Liver (tissue), 9 donors: ENCODE results near the gene SMAD7. TPM values are rescaled to one million over a fixed set of nuclear protein-coding genes. Genes with fewer than 3 reads are reported as not detected.

Source experiments
- DNase-seq: peaks from one replicate; pipeline ENCODE4 v3.0.0-alpha.2; 2017; ENCODE audit warnings: low spot score
- H3K27ac ChIP-seq, 2 donors: one replicate each; pipeline ENCODE4 v1.7.0; 2013; ENCODE audit warnings: inconsistent platforms in 2 of 2, low read length in 2 of 2, control low read depth in 1 of 2, low read depth in 1 of 2, mild to moderate bottlenecking in 1 of 2
- H3K27me3 ChIP-seq, 4 donors: one replicate each; pipeline versions ENCODE4 v1.6.1 to v1.7.0; 2013; ENCODE audit warnings: low read length in 3 of 4, inconsistent platforms in 1 of 4, mild to moderate bottlenecking in 1 of 4, moderate library complexity in 1 of 4; ENCODE audit not compliant: control insufficient read depth in 4 of 4, insufficient read depth in 4 of 4
- H3K36me3 ChIP-seq, 4 donors: one replicate each; pipeline versions ENCODE4 v1.6.1 to v1.7.0; 2013; ENCODE audit warnings: low read length in 3 of 4, mild to moderate bottlenecking in 3 of 4, low read depth in 1 of 4, moderate library complexity in 1 of 4; ENCODE audit not compliant: control insufficient read depth in 4 of 4, insufficient read depth in 3 of 4
- H3K4me1 ChIP-seq, 4 donors: one replicate each; pipeline versions ENCODE4 v1.6.1 to v1.7.0; 2013; ENCODE audit warnings: low read length in 3 of 4, mild to moderate bottlenecking in 3 of 4, moderate library complexity in 1 of 4; ENCODE audit not compliant: control insufficient read depth in 4 of 4, insufficient read depth in 4 of 4
- H3K4me3 ChIP-seq, 3 donors: one replicate each; pipeline versions ENCODE4 v1.6.1 to v1.7.0; 2013; ENCODE audit warnings: low read length in 3 of 3, control low read depth in 1 of 3, low read depth in 1 of 3, mild to moderate bottlenecking in 1 of 3
- H3K9ac ChIP-seq, 2 donors: one replicate each; pipeline ENCODE4 v1.7.0; 2013; ENCODE audit warnings: low read length in 2 of 2, mild to moderate bottlenecking in 2 of 2, moderate library complexity in 2 of 2, control low read depth in 1 of 2, low read depth in 1 of 2
- H3K9me3 ChIP-seq, 4 donors: one replicate each; pipeline versions ENCODE4 v1.6.1 to v1.7.0; 2013; ENCODE audit warnings: low read length in 3 of 4; ENCODE audit not compliant: control insufficient read depth in 4 of 4
- ATF3 ChIP-seq: IDR thresholded peaks from 2 replicates; pipeline ENCODE4 v1.6.1; 2016; ENCODE audit warnings: antibody characterized with exemption
- CTCF ChIP-seq: fragments of 150-350 bp; IDR thresholded peaks from 2 replicates; pipeline ENCODE4 v1.5.1; 2017; ENCODE audit warnings: improper control_type of control experiment, low read depth, low read length; ENCODE audit not compliant: missing input control
- EGR1 ChIP-seq, 2 donors: IDR thresholded peaks; 2 replicates each; pipeline ENCODE4 v1.6.1; 2016 to 2018; ENCODE audit warnings: antibody characterized with exemption in 2 of 2, low read depth in 2 of 2
- FOXA1 ChIP-seq: IDR thresholded peaks from 2 replicates; pipeline ENCODE4 v1.6.1; 2016; ENCODE audit warnings: antibody characterized with exemption
- FOXA2 ChIP-seq: IDR thresholded peaks from 2 replicates; pipeline ENCODE4 v1.6.1; 2016; ENCODE audit warnings: antibody characterized with exemption
- GABPA ChIP-seq, 2 donors: IDR thresholded peaks in 1 of 2; conservative IDR thresholded peaks in 1 of 2; 2 replicates each; pipeline ENCODE4 v1.6.1; 2016; ENCODE audit warnings: antibody characterized with exemption in 2 of 2, mild to moderate bottlenecking in 1 of 2, moderate library complexity in 1 of 2
- HNF4A ChIP-seq, 2 donors: conservative IDR thresholded peaks; 2 replicates each; pipeline ENCODE4 v1.6.1; 2016; ENCODE audit warnings: antibody characterized with exemption in 2 of 2, mild to moderate bottlenecking in 2 of 2
- HNF4G ChIP-seq: IDR thresholded peaks from 2 replicates; pipeline ENCODE4 v1.6.1; 2016; ENCODE audit warnings: antibody characterized with exemption
- JUND ChIP-seq, 2 donors: IDR thresholded peaks; 2 replicates each; pipeline ENCODE4 v1.6.1; 2016; ENCODE audit warnings: antibody characterized with exemption in 2 of 2
- MAX ChIP-seq: IDR thresholded peaks from 2 replicates; pipeline ENCODE4 v1.6.1; 2016; ENCODE audit warnings: antibody characterized with exemption
- NR2F2 ChIP-seq: IDR thresholded peaks from 2 replicates; pipeline ENCODE4 v1.6.1; 2016; ENCODE audit warnings: antibody characterized with exemption
- RAD21 ChIP-seq, 2 donors: IDR thresholded peaks; 2 replicates each; pipeline ENCODE4 v1.6.1; 2016; ENCODE audit warnings: antibody characterized with exemption in 2 of 2, mild to moderate bottlenecking in 2 of 2
- REST ChIP-seq: IDR thresholded peaks from 2 replicates; pipeline ENCODE4 v1.6.1; 2016; ENCODE audit warnings: antibody characterized with exemption, mild to moderate bottlenecking
- RXRA ChIP-seq, 2 donors: IDR thresholded peaks; 2 replicates each; pipeline ENCODE4 v1.6.1; 2017 to 2018; ENCODE audit warnings: antibody characterized with exemption in 2 of 2, mild to moderate bottlenecking in 1 of 2
- SP1 ChIP-seq: IDR thresholded peaks from 2 replicates; pipeline ENCODE4 v1.6.1; 2018; ENCODE audit warnings: antibody characterized with exemption, mild to moderate bottlenecking
- YY1 ChIP-seq: IDR thresholded peaks from 2 replicates; pipeline ENCODE4 v1.6.1; 2016; ENCODE audit warnings: antibody characterized with exemption, mild to moderate bottlenecking
- ZBTB33 ChIP-seq: IDR thresholded peaks from 2 replicates; pipeline ENCODE4 v1.6.1; 2016; ENCODE audit warnings: antibody characterized with exemption
- WGBS: extraction: QIAGEN DNeasy Blood & Tissue Kit; methylation state at CpG from one replicate; pipeline ENCODE4 v1.1.7; 2013; 5-methylcytosine and 5-hydroxymethylcytosine counted together
- polyA plus RNA-seq, 2 donors: library from polyadenylated mRNA; stranded (reverse) in 1 of 2; unstranded in 1 of 2; fragments of 200-250 nt in 1 of 2; fragments of >200 nt in 1 of 2; fragmentation: Nextera tagmentation in 1 of 2; extraction: Ambion mirVana in 1 of 2; gene quantifications; one replicate each; pipeline versions ENCODE4 v1.2.1 to v1.2.3, GENCODE V29; 2013 to 2015
- total RNA-seq, 2 donors: library from RNA; depleted of rRNA; stranded (reverse); fragments of >200 nt; gene quantifications; one replicate each; pipeline ENCODE4 v1.2.3, GENCODE V29; 2014
- donor health status: healthy.
- donor health status: healthy.
- donor health status: healthy.
- donor health status: healthy.
- donor health status: healthy.

The SMAD7 gene
- total and polyA plus RNA-seq, 4 donors: 3.2 to 11.8 (median 10.1) TPM

GRCh38 chr18:48975120-48975816 is 24.5 kb upstream of the SMAD7 start:
- peak; percentile 43 for DNase-seq
- no peak for TF ChIP-seq ZBTB33
- no peak for TF ChIP-seq CTCF
- TF ChIP-seq REST: no peak
- no peak for TF ChIP-seq YY1
- no peak for TF ChIP-seq FOXA1
- no peak for TF ChIP-seq MAX
- no peak for TF ChIP-seq ATF3
- no peak for TF ChIP-seq HNF4G
- peak in 1 of 2 donors; percentile 16 for TF ChIP-seq HNF4A (conservative IDR thresholded peaks at IDR 0.05)
- no peak for TF ChIP-seq GABPA (IDR thresholded peaks at IDR 0.05 in 1 of 2, conservative IDR thresholded peaks at IDR 0.05 in 1 of 2)
- peak in 1 of 2 donors; percentile 76 for TF ChIP-seq EGR1 (IDR thresholded peaks at IDR 0.05; ENCODE audit: low read depth in 2 of 2)
- Histone ChIP-seq H3K27ac (peak overlapping the region; percentile 71 to 76), H3K36me3 (no peaks in the 10 kb centered on the region), H3K4me3 (peak overlapping the region; percentile 54 to 82 (median 73)), H3K9me3 (no peaks in the 10 kb centered on the region), H3K27me3 (no peaks in the 10 kb centered on the region), H3K9ac (peak overlapping the region in 1 of 2 donors; percentile 47), H3K4me1 (peaks cover 0 to 8% (median 3%) of the 10 kb centered on the region in 4 donors)
- 9% methylated on average over 58 of the region's 58 CpGs for WGBS

GRCh38 chr18:48974304-48975119 is 23.7 kb upstream of the SMAD7 start:
- TF ChIP-seq SP1 (no peak), RAD21 (IDR thresholded peaks at IDR 0.05) (no peak), ATF3 (no peak), EGR1 (IDR thresholded peaks at IDR 0.05; ENCODE audit: low read depth in 2 of 2) (no peak), NR2F2 (no peak), FOXA1 (no peak), JUND (IDR thresholded peaks at IDR 0.05) (no peak), CTCF (no peak), HNF4A (conservative IDR thresholded peaks at IDR 0.05) (no peak), HNF4G (no peak), MAX (no peak), FOXA2 (no peak), RXRA (IDR thresholded peaks at IDR 0.05) (no peak), GABPA (IDR thresholded peaks at IDR 0.05 in 1 of 2, conservative IDR thresholded peaks at IDR 0.05 in 1 of 2) (no peak)
- Histone ChIP-seq H3K36me3 (no peaks in the 10 kb centered on the region), H3K27ac (peak overlapping the region in 1 of 2 donors; percentile 71), H3K27me3 (no peaks in the 10 kb centered on the region), H3K9ac (no peak overlapping the region), H3K9me3 (no peaks in the 10 kb centered on the region), H3K4me3 (no peak overlapping the region), H3K4me1 (peaks cover 0 to 8% (median 3%) of the 10 kb centered on the region in 4 donors)
- WGBS: 80% methylated on average over 28 of the region's 28 CpGs
- no peak for DNase-seq
